Measurements from ENCODE around the gene PAK2.
"Not testable (repeated sequence)": the region's sequence is repeated elsewhere in the genome, so short reads cannot be mapped to it uniquely, and the experiment has no call there.

PAK2 gene

GRCh38 chr3:196739671-196740480, at the start of gene PAK2:
TSS of gene PAK2 (plus strand) at chr3:196739857. CDS start at chr3:196782647, 42,790 bp downstream.
- peak; percentile 91 for DNase-seq (ENCODE audit: low spot score)

GRCh38 chr3:196689941-196690660, 49.6 kb upstream of the PAK2 start:
- DNase-seq (ENCODE audit: low spot score) = no peak

- no peak for DNase-seq (ENCODE audit: low spot score)
Observed at GRCh38 chr3:196691386-196691785, 48.3 kb upstream of the PAK2 start.

DNA sequence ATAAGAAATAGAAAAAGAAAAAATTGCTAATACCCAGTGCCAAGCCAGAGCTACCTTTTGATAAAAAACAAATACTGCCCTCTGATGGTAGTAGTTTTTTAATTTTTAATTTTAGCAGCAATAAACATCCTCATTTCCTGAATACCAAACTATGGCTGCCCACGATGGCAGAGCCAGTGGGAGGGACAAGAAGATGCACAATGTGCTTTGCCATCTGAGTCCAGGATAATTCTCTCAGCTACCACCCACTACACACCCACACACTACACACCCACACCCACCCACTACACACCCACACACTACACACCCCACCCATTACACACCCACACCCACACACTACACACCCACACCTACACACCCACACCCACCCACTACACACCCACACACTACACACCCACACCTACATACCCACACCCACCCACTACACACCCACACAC, 45.4 kb upstream of the PAK2 start:
- DNase-seq (ENCODE audit: low spot score) = no peak

DNA sequence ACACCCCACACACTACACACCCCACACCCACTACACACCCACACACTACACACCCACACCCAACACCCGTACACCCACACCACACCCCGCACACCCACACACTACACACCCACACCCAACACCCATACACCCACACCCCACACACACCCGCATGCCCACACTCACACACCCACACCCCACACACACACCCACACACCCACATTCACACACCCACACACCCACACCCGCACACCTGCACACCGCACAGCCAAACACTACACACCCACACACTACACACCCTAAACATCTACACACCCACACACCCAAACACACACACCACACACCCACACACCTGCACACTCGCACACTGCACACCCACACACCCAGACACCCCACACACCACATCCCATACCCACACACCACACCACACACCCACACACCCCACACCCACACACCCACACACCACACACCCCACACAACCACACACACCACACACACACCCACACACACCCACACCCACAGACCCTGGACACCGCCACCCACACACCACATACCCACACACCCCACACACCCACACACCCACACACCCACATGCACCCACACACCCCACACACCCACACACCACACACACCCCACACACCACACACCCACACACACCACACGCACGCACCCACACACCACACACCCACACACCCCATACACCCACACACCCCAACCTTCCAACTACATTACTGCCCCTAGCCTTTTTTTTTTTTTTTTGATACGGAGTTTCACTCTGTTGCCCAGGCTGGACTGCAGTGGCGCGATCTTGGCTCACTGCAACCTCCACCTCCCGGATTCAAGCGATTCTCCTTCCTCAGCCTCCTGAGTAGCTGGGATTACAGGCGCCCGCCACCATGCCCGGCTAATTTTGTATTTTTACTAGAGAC, 44.5 kb upstream of the PAK2 start:
- DNase-seq (ENCODE audit: low spot score) = no peak

DNA sequence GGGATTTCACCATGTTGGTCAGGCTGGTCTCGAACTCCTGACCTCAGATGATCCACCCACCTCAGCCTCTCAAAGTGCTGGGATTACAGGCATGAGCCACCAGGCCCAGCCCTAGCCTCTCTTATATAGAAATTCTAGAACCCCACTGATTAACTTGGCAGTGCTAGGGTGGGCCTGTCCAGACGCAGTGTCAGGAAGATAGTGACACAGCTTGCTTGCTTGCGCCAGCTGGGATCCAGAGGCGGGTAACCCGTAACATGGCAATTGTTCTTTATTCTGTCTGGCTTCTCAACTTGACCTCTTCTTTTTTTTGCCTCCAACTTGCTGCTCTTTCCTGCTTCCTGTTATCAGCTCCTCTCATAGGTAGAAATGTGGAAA, 43.8 kb upstream of the PAK2 start:
- DNase-seq (ENCODE audit: low spot score) = no peak

DNA sequence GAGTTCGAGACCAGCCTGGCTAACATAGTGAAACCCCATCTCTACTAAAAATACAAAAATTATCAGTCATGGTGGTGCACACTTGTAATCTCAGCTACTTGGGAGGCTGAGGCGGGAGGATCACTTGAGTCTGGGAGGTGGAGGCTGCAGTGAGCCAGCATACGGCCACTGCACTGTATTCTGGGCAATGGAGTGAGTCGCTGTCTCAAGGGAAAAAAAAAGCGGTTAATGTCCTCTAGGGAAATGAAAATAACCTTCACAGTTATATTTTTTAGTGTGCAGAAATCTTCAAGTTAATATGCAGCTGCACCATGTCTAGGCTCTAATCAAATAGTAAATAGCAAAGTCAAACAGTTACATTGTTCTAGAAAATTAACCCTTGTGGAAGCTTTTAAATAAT, 42.4 kb upstream of the PAK2 start:
- no peak for DNase-seq (ENCODE audit: low spot score)

DNA sequence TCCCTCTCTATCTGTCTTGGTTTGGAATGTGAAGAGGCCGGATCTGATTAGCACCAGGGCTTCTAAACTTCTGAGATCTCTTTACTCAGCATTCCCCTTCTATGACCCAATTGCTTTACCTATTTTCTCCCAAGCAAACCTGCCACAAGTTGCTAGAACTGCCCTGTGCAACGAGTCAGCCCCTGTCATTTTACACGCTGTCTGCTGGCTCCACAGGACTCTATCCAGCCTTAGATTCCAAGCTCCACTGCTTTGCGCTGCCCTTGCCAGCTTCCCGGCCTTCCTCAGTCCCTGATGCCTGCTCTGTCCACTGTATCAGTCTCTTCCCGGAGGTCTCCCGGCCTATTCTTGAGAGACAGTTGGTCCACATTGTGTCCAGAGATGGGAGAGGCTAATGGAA, 39.9 kb upstream of the PAK2 start:
- no peak for DNase-seq (ENCODE audit: low spot score)

DNA sequence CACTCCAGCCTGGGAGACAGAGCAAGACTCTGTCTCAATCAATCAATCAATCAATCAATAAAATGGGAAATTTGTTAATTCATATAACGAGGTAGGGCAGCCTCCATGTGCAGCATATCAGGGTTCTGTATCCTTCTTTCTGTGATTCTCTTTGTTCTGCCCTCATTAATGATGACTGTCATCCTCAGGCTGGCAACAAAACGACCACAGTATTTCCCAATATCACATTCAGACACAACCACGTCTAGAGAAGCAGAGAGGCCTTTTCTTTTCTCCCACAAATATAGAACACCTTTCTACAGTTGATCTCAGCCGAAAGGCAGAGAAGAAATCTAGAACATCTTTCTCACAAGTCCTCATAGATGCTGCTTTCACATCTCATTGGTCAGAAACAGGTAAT, 38.9 kb upstream of the PAK2 start:
- DNase-seq (ENCODE audit: low spot score) = no peak

DNA sequence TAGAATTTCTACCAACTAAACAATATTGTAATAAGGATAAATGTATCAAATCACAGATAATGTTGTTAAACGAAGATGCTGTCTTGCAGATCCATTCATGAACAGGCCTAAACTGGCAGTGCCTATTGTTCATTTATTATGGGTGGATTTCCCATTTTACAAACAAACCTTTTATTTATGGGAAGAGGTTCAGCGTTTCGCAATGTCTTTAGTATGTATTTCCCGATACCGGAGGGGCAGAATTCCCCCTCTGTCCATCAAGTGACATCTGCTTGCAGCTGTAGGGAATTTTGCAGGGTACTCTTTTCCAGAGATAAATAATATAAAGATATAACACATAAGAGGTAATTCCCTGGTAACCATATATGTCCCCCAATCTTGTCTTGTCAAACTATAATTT, 33.3 kb upstream of the PAK2 start:
- no peak for DNase-seq (ENCODE audit: low spot score)

GRCh38 chr3:196706731-196707130, 32.9 kb upstream of the PAK2 start:
- no peak for DNase-seq (ENCODE audit: low spot score)

DNA sequence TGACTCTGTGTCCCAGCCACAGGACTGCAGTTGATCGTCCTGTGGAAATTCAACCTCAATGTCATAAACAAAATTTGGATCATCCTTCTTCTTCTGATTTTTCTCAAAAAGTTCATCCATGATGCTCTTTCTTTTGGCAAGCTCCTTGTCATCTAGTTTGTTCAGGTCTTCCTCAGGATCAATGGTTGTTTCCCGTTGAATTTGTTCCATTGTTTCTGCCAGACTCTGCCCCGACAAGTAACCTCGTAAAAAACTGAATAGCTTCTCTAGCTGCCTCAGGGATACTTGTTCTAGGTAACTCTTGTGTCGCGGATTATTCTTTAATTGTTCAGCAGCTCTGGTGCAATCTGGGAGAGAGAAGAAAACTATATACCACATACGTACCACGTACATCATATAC, 32.1 kb upstream of the PAK2 start:
- no peak for DNase-seq (ENCODE audit: low spot score)

- no peak for DNase-seq (ENCODE audit: low spot score)
Observed at GRCh38 chr3:196708467-196708866, 31.2 kb upstream of the PAK2 start.

DNA sequence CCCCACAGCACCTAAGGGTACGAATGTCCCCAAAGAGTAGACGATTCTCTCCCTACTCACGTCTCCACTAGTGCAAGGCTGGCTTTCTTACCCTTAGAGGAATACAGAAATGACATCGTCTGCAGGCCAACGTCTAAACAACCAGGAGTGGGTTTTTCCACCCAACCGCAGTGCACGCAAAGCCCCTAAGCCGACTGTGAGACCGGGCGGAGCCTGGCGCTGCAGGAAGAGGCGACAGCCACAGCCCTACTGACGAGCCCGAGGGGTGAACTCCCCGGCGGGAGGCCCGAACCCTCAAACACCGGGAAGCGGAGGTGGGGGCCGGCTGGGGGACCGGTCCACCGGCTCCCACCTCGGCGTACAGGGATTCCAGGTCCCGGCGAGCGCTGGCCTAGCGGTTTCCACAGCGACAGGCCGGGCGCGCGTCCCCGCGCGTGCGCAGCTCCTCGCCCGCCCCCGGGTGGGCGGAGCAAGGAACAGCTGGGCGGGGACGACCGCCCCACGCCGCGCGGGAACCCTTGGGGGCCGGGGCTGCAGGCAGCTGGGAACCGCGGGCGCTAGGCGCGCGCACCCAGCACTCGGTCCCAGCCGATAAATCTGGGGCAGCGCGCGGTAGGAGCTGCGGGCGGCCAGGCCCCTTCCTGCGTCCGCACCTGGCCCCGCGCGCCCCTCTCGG, 27.7 kb upstream of the PAK2 start, which contains the start of the genes CEP19 and PIGX:
Gene CEP19, minus strand, starts transcription at position 413 of the 676 bp plus-strand sequence. CDS start 3,593 bp downstream, outside the sequence.
Gene PIGX, plus strand, starts transcription at position 540 of the 676 bp plus-strand sequence.
- DNase-seq (ENCODE audit: low spot score) = peak; percentile 77

GRCh38 chr3:196712514-196713413, 26.9 kb upstream of the PAK2 start:
- peak; percentile 52 for DNase-seq (ENCODE audit: low spot score)

DNA sequence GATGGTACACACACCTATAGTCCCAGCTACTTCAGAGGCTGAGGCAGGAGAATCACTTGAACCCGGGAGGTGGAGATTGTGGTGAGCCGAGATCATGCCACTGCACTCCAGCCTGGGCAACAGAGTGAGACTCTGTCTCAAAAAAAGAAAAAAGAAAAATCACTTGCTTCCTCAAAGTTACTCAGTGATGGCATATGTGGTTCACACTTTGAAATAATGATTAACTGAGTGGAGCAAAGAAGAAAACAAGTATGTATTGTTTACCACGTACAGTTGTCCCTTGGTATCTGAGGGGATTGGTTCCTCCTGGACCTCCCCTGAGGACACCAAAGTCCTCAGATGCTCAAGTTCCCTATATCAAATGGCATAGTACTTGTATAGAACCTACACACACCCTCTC, 22.5 kb upstream of the PAK2 start:
- not testable (repeated sequence) for DNase-seq (ENCODE audit: low spot score)

- DNase-seq (ENCODE audit: low spot score) = no peak
Observed at GRCh38 chr3:196721097-196721496, 18.6 kb upstream of the PAK2 start.

- DNase-seq (ENCODE audit: low spot score) = peak; percentile 21
Observed at GRCh38 chr3:196726788-196727675, 12.6 kb upstream of the PAK2 start.

DNA sequence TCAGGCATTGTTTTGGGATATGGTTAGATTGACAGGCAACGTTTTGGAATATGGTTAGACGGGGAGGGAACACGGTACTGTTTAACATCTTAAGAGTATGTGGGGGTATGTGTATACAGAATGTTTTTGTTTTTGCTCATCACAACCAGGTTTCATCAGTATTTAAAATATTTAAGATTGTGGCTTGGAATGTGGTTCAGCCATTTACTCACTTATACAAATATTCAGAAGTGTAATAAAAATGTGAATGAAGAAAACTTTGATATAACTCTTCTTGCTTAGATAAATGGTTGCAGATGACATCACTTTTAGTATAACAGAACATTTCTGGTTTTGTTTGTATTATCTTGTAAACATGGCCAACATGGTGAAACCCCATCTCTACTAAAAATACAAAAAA, 3.9 kb upstream of the PAK2 start:
- DNase-seq (ENCODE audit: low spot score) = no peak
